Lower lobe of right lung (tissue), 2 donors: Measurements from ENCODE around the gene MAGI2. TPM values are rescaled to one million over a fixed set of nuclear protein-coding genes. Genes with fewer than 3 reads are reported as not detected.
A peak's percentile ranks its signal among the peaks of the same experiment; 100 is the strongest.

ENCODE experiments used
- ATAC-seq, 2 donors: fragments of 200-7000 bp; cut with Tn5 transposase; one replicate each; pipeline ENCODE4 v1.9.1; 2020 to 2022; ENCODE audit warnings: mild to moderate bottlenecking in 2 of 2, moderate library complexity in 2 of 2
- DNase-seq: peaks from one replicate; pipeline ENCODE4 v3.0.0-alpha.2; 2020
- H3K27ac ChIP-seq: fragments of 200-600 bp; one replicate; pipeline ENCODE4 v1.8.0; 2022
- H3K27me3 ChIP-seq: fragments of 200-600 bp; one replicate; pipeline ENCODE4 v1.8.0; 2022; ENCODE audit warnings: low read depth
- H3K36me3 ChIP-seq: fragments of 200-600 bp; one replicate; pipeline ENCODE4 v1.8.0; 2022; ENCODE audit warnings: mild to moderate bottlenecking
- H3K4me1 ChIP-seq: fragments of 200-600 bp; one replicate; pipeline ENCODE4 v1.8.0; 2022
- H3K4me3 ChIP-seq: fragments of 200-600 bp; one replicate; pipeline ENCODE4 v1.8.0; 2022; ENCODE audit warnings: mild to moderate bottlenecking
- H3K9me3 ChIP-seq: fragments of 200-600 bp; one replicate; pipeline ENCODE4 v1.8.0; 2022
- intact Hi-C: fragments of 100-400 bp; cut with DNase I; formaldehyde crosslinking; loops from one replicate; pipeline ENCODE4 v1.11.0; 2022
- total RNA-seq: library from RNA; stranded (reverse); fragmentation: NEBNext Ultra II Directional; extraction: Animal tissue kit (Norgen Biotek cat#: 25700); gene quantifications from one replicate; pipeline ENCODE4 v1.2.1, GENCODE V29; 2021
- TF ChIP-seq, protein P1 (sequence below): fragments of 200-600 bp; IDR thresholded peaks from one replicate; pipeline ENCODE4 v1.8.0; 2022; ENCODE audit warnings: antibody characterized with exemption, mild to moderate bottlenecking
- donor health status: DM: no; HTN: yes; CAD: no; lungs with severe emphysema.

Gene MAGI2
- total RNA-seq, 1 donor from 2014 or later: 15.3 TPM

DNA sequence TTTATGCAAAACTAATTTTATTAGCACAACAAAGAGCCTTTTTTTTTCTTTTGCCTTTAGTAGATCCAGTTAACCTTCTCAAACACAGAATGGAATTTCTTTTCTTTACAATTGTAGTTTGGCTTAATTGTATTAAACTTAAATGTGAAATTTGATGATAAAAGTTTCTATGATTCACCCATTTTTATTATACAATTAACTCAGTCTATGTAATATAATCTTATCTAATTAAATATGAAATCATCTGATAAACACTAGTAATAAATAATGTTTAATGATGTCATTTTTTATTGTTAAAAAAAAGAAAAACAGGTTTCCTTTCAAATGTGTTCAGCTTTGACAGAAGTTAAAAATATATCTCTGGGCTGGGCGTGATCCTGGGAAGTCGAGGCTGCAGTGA lies 1095.8 kb downstream of the MAGI2 start:
- Histone ChIP-seq H3K27ac (no peak overlapping the region), H3K9me3 (no peaks in the 10 kb centered on the region), H3K27me3 (no peaks in the 10 kb centered on the region), H3K36me3 (no peaks in the 10 kb centered on the region), H3K4me1 (no peaks in the 10 kb centered on the region), H3K4me3 (no peak overlapping the region)
- ATAC-seq: no peak
- TF ChIP-seq, protein P1, sequence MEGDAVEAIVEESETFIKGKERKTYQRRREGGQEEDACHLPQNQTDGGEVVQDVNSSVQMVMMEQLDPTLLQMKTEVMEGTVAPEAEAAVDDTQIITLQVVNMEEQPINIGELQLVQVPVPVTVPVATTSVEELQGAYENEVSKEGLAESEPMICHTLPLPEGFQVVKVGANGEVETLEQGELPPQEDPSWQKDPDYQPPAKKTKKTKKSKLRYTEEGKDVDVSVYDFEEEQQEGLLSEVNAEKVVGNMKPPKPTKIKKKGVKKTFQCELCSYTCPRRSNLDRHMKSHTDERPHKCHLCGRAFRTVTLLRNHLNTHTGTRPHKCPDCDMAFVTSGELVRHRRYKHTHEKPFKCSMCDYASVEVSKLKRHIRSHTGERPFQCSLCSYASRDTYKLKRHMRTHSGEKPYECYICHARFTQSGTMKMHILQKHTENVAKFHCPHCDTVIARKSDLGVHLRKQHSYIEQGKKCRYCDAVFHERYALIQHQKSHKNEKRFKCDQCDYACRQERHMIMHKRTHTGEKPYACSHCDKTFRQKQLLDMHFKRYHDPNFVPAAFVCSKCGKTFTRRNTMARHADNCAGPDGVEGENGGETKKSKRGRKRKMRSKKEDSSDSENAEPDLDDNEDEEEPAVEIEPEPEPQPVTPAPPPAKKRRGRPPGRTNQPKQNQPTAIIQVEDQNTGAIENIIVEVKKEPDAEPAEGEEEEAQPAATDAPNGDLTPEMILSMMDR: no peak
- intact Hi-C loops: no loop called here
- DNase-seq: no peak

DNA sequence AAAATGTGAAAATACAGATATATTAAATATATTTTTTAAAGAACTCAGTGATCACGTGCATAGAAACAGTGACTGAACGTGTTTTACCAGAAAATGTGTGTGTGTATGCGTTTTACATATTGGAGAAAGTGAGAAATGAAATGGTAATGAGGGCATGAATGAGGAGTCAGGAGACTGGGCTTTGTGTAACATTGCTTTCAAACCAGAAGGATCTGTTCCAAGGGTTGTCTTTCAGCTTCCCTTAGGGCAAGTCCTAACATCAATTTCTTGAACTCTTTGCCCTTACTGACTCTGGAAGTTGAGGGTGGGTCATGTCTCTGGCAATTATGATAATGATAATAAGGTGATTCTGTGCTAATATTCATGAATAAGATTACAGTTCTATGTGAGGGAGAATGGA lies 1097.6 kb downstream of the MAGI2 start:
- no peak overlapping the region for H3K4me3 ChIP-seq
- intact Hi-C loops: no loop called here
- no peaks in the 10 kb centered on the region for H3K4me1 ChIP-seq
- ATAC-seq: no peak
- TF ChIP-seq, protein P1: no peak
- no peaks in the 10 kb centered on the region for H3K27me3 ChIP-seq
- H3K9me3 ChIP-seq: no peaks in the 10 kb centered on the region
- DNase-seq: no peak
- no peak overlapping the region for H3K27ac ChIP-seq
- no peaks in the 10 kb centered on the region for H3K36me3 ChIP-seq

DNA sequence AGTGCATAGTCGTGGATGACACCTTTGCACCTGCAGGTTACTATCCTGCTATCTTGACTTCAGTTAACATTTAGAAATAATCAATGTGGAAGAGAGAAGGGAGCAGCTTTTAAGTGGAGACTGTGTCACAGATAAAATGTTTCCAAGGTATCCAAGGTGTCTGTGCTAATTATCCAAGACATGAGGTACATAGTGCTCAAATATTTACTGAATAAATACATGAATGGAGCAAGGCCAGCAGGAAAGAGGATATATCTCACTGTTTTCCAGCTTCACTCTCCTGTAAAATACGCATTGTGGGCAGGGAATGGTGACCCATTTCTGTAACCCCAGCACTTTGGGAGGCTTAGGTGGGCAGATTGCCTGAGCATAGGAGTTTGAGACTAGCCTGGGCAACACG lies 1102.5 kb downstream of the MAGI2 start:
- Histone ChIP-seq H3K36me3 (no peaks in the 10 kb centered on the region), H3K27ac (no peak overlapping the region), H3K4me3 (no peak overlapping the region), H3K4me1 (peaks cover under 1% of the 10 kb centered on the region), H3K9me3 (no peaks in the 10 kb centered on the region), H3K27me3 (no peaks in the 10 kb centered on the region)
- TF ChIP-seq, protein P1: no peak
- intact Hi-C loops: no loop called here
- DNase-seq (no peak), ATAC-seq (no peak)

DNA sequence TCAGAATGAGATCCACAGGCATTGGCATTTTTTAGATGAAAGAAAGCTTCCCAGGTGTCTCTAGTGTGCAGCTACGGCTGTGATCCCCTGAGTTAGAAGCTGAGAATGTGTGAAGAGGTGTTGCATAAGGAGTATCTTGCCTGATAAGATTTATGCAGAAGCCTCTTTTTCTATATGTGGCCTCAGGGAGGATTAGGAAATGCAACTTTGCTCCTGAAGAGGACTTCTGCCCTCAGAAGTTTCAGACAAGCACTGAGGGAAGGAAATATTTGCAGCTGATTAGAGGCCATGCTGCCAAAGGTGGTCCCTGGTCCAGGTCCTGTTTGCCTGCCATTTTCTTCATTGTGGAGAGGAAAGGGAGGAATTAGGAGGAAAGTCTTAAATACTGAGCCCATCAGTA lies 1103.1 kb downstream of the MAGI2 start:
- Histone ChIP-seq H3K4me1 (peaks cover 5% of the 10 kb centered on the region), H3K9me3 (no peaks in the 10 kb centered on the region), H3K27ac (no peak overlapping the region), H3K27me3 (no peaks in the 10 kb centered on the region), H3K36me3 (no peaks in the 10 kb centered on the region), H3K4me3 (no peak overlapping the region)
- TF ChIP-seq, protein P1: no peak
- ATAC-seq: peak in 1 of 2 donors; percentile 25
- no peak for DNase-seq
- intact Hi-C loops: no loop called here

DNA sequence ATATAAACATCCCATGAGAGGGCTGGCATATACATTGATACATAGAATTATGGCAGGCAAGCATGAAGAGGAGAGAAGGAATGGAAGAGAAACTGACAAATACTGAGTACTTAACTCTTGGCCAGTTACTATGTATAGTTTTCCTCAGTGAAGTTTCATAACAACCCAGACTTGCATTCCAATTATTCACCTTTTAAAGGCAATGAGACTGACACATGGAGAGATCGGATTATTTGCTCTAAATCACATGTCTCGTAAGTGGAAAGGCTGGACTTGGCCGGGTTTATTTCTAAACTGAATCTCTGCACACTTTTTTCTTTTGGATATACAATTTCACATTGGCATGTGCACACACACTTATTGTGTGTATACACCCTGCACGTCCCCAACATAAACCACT lies 1106.6 kb downstream of the MAGI2 start:
- TF ChIP-seq, protein P1: no peak
- H3K36me3 ChIP-seq: no peaks in the 10 kb centered on the region
- H3K27ac ChIP-seq: no peak overlapping the region
- peaks cover 8% of the 10 kb centered on the region for H3K4me1 ChIP-seq
- intact Hi-C loops: no loop called here
- peak; percentile 52 to 76 for ATAC-seq
- no peaks in the 10 kb centered on the region for H3K27me3 ChIP-seq
- DNase-seq: no peak
- H3K9me3 ChIP-seq: no peaks in the 10 kb centered on the region
- no peak overlapping the region for H3K4me3 ChIP-seq

DNA sequence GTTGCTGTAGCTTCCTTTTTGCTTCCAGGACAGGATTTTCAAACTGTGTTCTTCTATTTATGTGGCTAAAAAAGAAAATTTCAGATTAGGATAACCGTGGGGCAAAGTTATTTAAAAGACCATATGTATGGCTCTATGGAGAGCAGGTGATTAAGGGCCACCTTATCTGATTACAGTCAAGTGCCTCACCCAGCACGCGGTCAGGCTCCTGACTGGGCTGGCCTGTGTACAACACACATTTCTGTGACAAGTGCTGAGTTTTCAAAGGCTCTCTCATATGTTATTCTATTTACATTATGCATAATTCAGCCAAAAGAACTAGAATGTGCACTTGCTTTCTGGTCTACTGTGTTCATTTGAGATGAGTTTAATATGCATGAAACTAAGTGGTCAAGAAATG lies 1107.5 kb downstream of the MAGI2 start:
- intact Hi-C loops: no loop called here
- H3K9me3 ChIP-seq: no peaks in the 10 kb centered on the region
- TF ChIP-seq, protein P1: no peak
- peaks cover 8% of the 10 kb centered on the region for H3K4me1 ChIP-seq
- no peak overlapping the region for H3K27ac ChIP-seq
- ATAC-seq (peak; percentile 89 to 95), DNase-seq (peak; percentile 64)
- H3K4me3 ChIP-seq: no peak overlapping the region
- H3K36me3 ChIP-seq: no peaks in the 10 kb centered on the region
- H3K27me3 ChIP-seq: no peaks in the 10 kb centered on the region
